Astrocyte (in vitro differentiated cells and primary cell): ENCODE results near the gene TLE2. TPM values are rescaled to one million over a fixed set of nuclear protein-coding genes. Genes with fewer than 3 reads are reported as not detected.
A peak's percentile ranks its signal among the peaks of the same experiment; 100 is the strongest.

Experiments used
- DNase-seq: peaks from one replicate; pipeline ENCODE4 v3.0.0-alpha.2; 2010; ENCODE audit warnings: low read depth
- FAIRE-seq: peaks from 2 replicates; lab custom pipeline; 2011; peaks lifted over from hg19 to GRCh38; lab: Jason Lieb, UNC
- H2AFZ ChIP-seq: 2 replicates; pipeline ENCODE4 v1.6.0; 2012; ENCODE audit warnings: low read depth, low read length, inconsistent platforms
- H3K27ac ChIP-seq: 2 replicates; pipeline ENCODE4 v1.5.1; 2011; ENCODE audit warnings: low read depth, low read length, inconsistent platforms
- H3K27me3 ChIP-seq: 2 replicates; pipeline ENCODE4 v1.6.0; 2011; ENCODE audit warnings: low read length, inconsistent platforms; ENCODE audit not compliant: insufficient read depth
- H3K36me3 ChIP-seq: 2 replicates; pipeline ENCODE4 v1.5.1; 2011; ENCODE audit warnings: low read length, inconsistent platforms; ENCODE audit not compliant: insufficient read depth
- H3K4me1 ChIP-seq: 2 replicates; pipeline ENCODE4 v1.5.1; 2011; ENCODE audit warnings: low read length, inconsistent platforms; ENCODE audit not compliant: insufficient read depth
- H3K4me2 ChIP-seq: 2 replicates; pipeline ENCODE4 v1.6.0; 2012; ENCODE audit warnings: low read length, inconsistent platforms
- H3K4me3 ChIP-seq: 2 replicates; pipeline ENCODE4 v1.5.1; 2011; ENCODE audit warnings: low read depth, mild to moderate bottlenecking, low read length, inconsistent platforms; ENCODE audit not compliant: insufficient read depth
- H3K79me2 ChIP-seq: 2 replicates; pipeline ENCODE4 v1.6.0; 2012; ENCODE audit warnings: mild to moderate bottlenecking, low read length, inconsistent platforms; ENCODE audit not compliant: insufficient read depth
- H3K9ac ChIP-seq: 2 replicates; pipeline ENCODE4 v1.6.0; 2012; ENCODE audit warnings: mild to moderate bottlenecking, low read length, inconsistent platforms
- H3K9me3 ChIP-seq: 2 replicates; pipeline ENCODE4 v1.5.1; 2012; ENCODE audit warnings: low read depth, mild to moderate bottlenecking, low read length, inconsistent platforms; ENCODE audit not compliant: insufficient read depth
- H4K20me1 ChIP-seq: 2 replicates; pipeline ENCODE4 v1.6.0; 2012; ENCODE audit warnings: low read length, inconsistent platforms; ENCODE audit not compliant: insufficient read depth
- H3K27ac Mint-ChIP-seq: one replicate; pipeline ENCODE4 v1.8.0; 2021; ENCODE audit warnings: mild to moderate bottlenecking, mixed read lengths; ENCODE audit not compliant: unreplicated experiment
- H3K27me3 Mint-ChIP-seq: one replicate; pipeline ENCODE4 v1.8.0; 2021; ENCODE audit warnings: low read depth, mixed read lengths; ENCODE audit not compliant: unreplicated experiment
- H3K36me3 Mint-ChIP-seq: one replicate; pipeline ENCODE4 v1.8.0; 2021; ENCODE audit warnings: low read depth, mixed read lengths; ENCODE audit not compliant: unreplicated experiment
- H3K4me1 Mint-ChIP-seq: one replicate; pipeline ENCODE4 v1.8.0; 2021; ENCODE audit warnings: low read depth, mixed read lengths; ENCODE audit not compliant: unreplicated experiment
- H3K4me3 Mint-ChIP-seq: one replicate; pipeline ENCODE4 v1.8.0; 2021; ENCODE audit warnings: mild to moderate bottlenecking, moderate library complexity, mixed read lengths; ENCODE audit not compliant: unreplicated experiment
- H3K9me3 Mint-ChIP-seq: one replicate; pipeline ENCODE4 v1.8.0; 2021; ENCODE audit warnings: mild to moderate bottlenecking, mixed read lengths; ENCODE audit not compliant: unreplicated experiment
- EZH2 ChIP-seq: IDR thresholded peaks from 2 replicates; pipeline ENCODE4 v1.6.1; 2012; ENCODE audit warnings: mild to moderate bottlenecking, low read length, inconsistent platforms; ENCODE audit not compliant: insufficient read depth
- total RNA-seq: library from RNA; stranded (reverse); gene quantifications from 2 replicates; pipeline ENCODE4 v1.2.1, GENCODE V29; 2021
- TF ChIP-seq, protein P1 (sequence below): IDR thresholded peaks from 2 replicates; pipeline ENCODE4 v1.5.1; 2011; ENCODE audit warnings: low read depth, mild to moderate bottlenecking, inconsistent platforms, low read length, moderate library complexity; ENCODE audit not compliant: insufficient read depth

Gene TLE2
- total RNA-seq, 1 donor from 2014 or later: 0.79 TPM

DNA sequence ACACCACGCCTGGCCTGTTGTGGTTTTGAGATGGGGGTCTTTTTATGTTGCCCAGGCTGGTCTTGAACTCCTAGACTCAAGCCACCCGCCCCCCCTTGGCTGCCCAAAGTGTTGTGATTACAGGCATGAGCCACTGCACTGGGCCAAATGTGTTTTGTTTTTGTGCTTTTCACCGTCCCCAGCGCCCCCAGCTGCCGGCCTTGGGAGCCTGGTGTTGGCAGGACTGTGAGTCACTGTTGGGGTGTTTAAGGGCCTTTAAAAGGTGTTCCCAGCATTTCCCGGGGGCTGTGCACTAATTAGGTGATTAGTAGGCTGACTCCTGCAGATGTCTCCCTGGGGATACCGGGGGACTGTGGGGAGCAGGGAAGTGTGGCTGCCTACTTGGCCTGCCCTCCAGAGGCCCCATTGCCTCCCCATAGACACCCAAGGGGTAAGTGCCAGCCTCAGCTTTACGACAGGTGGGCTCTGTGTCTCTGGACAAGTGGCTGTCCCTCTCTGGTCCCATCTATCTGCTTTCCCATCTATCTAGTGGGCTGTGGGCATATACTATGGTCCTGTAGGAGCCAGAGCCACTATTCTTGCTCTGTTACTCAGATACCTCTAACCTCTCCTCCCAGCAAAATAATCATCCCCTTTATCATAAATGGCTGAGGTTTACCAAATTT, 45.0 kb upstream of the TLE2 start:
- peaks cover 2% of the 10 kb centered on the region for H3K9me3 Mint-ChIP-seq
- no peak overlapping the region for H3K4me2 ChIP-seq
- H3K27me3 ChIP-seq: no peaks in the 10 kb centered on the region
- FAIRE-seq (no peak), DNase-seq (no peak)
- H3K4me1 ChIP-seq: peaks cover 6% of the 10 kb centered on the region
- H3K36me3 Mint-ChIP-seq: no peaks in the 10 kb centered on the region
- no peaks in the 10 kb centered on the region for H4K20me1 ChIP-seq
- H3K9ac ChIP-seq: no peak overlapping the region
- H3K27ac Mint-ChIP-seq: no peak overlapping the region
- H3K79me2 ChIP-seq: no peaks in the 10 kb centered on the region
- TF ChIP-seq, protein P1, sequence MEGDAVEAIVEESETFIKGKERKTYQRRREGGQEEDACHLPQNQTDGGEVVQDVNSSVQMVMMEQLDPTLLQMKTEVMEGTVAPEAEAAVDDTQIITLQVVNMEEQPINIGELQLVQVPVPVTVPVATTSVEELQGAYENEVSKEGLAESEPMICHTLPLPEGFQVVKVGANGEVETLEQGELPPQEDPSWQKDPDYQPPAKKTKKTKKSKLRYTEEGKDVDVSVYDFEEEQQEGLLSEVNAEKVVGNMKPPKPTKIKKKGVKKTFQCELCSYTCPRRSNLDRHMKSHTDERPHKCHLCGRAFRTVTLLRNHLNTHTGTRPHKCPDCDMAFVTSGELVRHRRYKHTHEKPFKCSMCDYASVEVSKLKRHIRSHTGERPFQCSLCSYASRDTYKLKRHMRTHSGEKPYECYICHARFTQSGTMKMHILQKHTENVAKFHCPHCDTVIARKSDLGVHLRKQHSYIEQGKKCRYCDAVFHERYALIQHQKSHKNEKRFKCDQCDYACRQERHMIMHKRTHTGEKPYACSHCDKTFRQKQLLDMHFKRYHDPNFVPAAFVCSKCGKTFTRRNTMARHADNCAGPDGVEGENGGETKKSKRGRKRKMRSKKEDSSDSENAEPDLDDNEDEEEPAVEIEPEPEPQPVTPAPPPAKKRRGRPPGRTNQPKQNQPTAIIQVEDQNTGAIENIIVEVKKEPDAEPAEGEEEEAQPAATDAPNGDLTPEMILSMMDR: no peak
- no peak for TF ChIP-seq EZH2
- H2AFZ ChIP-seq: no peak overlapping the region
- H3K4me1 Mint-ChIP-seq: no peaks in the 10 kb centered on the region
- no peak overlapping the region for H3K4me3 Mint-ChIP-seq
- no peak overlapping the region for H3K4me3 ChIP-seq
- no peaks in the 10 kb centered on the region for H3K9me3 ChIP-seq
- H3K27me3 Mint-ChIP-seq: peaks cover 33% of the 10 kb centered on the region
- H3K36me3 ChIP-seq: no peaks in the 10 kb centered on the region
- H3K27ac ChIP-seq: no peak overlapping the region

DNA sequence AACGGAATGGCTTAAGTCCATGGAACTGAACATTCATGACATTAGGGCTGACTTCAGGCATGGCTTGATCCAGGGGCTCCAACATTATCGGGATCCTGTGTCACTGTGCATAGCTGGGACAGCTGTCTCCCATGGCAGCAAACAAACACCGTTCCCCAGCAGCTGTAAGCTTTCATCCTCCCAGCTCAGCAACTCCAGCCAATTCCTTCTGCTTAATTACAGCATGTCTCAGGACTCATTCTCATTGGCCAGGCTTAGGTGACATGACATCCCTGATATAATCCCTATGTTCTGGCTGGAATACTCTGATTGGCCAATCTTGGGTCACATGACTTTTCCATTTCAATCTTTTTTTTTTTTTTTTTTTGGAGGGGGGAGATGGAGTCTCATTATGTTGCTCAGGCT, 44.1 kb upstream of the TLE2 start:
- H3K27me3 Mint-ChIP-seq: peaks cover 33% of the 10 kb centered on the region
- Histone ChIP-seq H3K27me3 (no peaks in the 10 kb centered on the region), H3K4me1 (peaks cover 6% of the 10 kb centered on the region), H3K4me3 (no peak overlapping the region), H3K27ac (no peak overlapping the region), H3K9ac (no peak overlapping the region), H3K4me2 (no peak overlapping the region), H3K79me2 (no peaks in the 10 kb centered on the region), H4K20me1 (no peaks in the 10 kb centered on the region), H3K9me3 (no peaks in the 10 kb centered on the region), H2AFZ (no peak overlapping the region), H3K36me3 (no peaks in the 10 kb centered on the region)
- H3K27ac Mint-ChIP-seq: no peak overlapping the region
- no peaks in the 10 kb centered on the region for H3K4me1 Mint-ChIP-seq
- DNase-seq: peak; percentile 41
- TF ChIP-seq, protein P1: no peak
- no peak for TF ChIP-seq EZH2
- H3K36me3 Mint-ChIP-seq: no peaks in the 10 kb centered on the region
- H3K9me3 Mint-ChIP-seq: peaks cover 2% of the 10 kb centered on the region
- no peak overlapping the region for H3K4me3 Mint-ChIP-seq
- FAIRE-seq: no peak

DNA sequence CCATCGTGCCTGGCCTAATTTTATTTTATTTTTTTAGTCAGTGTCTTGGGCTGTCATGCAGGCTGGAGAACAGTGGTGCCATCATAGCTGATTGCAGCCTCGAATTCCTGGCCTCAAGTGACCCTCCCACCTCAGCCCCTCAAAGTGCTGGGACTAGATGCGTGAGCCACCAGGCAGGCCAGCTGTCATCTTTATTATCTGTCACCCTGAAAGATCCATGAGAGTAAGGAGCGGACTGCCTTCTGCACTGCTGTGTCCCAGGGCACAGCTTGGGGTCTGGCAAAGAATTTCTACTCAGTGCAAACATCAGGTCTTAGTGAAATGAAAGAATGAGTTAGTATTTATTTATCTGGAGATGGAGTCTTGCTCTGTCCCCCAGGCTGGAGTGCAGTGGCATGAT, 42.7 kb upstream of the TLE2 start:
- Histone ChIP-seq H3K4me2 (no peak overlapping the region), H4K20me1 (no peaks in the 10 kb centered on the region), H3K27me3 (no peaks in the 10 kb centered on the region), H3K4me3 (no peak overlapping the region), H3K9me3 (no peaks in the 10 kb centered on the region), H3K4me1 (peaks cover 6% of the 10 kb centered on the region), H3K9ac (no peak overlapping the region), H2AFZ (no peak overlapping the region), H3K36me3 (no peaks in the 10 kb centered on the region), H3K79me2 (no peaks in the 10 kb centered on the region), H3K27ac (no peak overlapping the region)
- Mint-ChIP-seq H3K4me3 (no peak overlapping the region), H3K36me3 (no peaks in the 10 kb centered on the region), H3K9me3 (peaks cover 4% of the 10 kb centered on the region), H3K27me3 (peaks cover 35% of the 10 kb centered on the region), H3K4me1 (no peaks in the 10 kb centered on the region), H3K27ac (no peak overlapping the region)
- FAIRE-seq (no peak), DNase-seq (no peak)
- TF ChIP-seq EZH2: no peak
- TF ChIP-seq, protein P1: no peak
